HepG2 (cell line): ENCODE measurements around the gene AXIN2. TPM values are rescaled to one million over a fixed set of nuclear protein-coding genes. Genes with fewer than 3 reads are reported as not detected.

ENCODE experiments used
- CREB1 ChIP-seq, 2 experiments: fragments of 450-650 bp in 1 of 2; IDR thresholded peaks; 2 replicates each; pipeline ENCODE4 v1.6.1; 2016 to 2017; ENCODE audit warnings: control low read depth in 1 of 2, mild to moderate bottlenecking in 1 of 2, missing compliant biosample characterization in 1 of 2, missing genetic modification characterization in 1 of 2
- CREBL2 ChIP-seq: sonication (generic); formaldehyde crosslinking; IDR thresholded peaks from 2 replicates; pipeline ENCODE4 v1.8.1; 2023; ENCODE audit warnings: missing genetic modification reagents, mild to moderate bottlenecking, borderline replicate concordance
- DZIP1 ChIP-seq: sonication (generic); formaldehyde crosslinking; IDR thresholded peaks from 2 replicates; pipeline ENCODE4 v1.5.0; 2020; ENCODE audit warnings: mild to moderate bottlenecking, missing genetic modification reagents
- GLI4 ChIP-seq: sonication (generic); formaldehyde crosslinking; IDR thresholded peaks from 2 replicates; pipeline ENCODE4 v1.5.1; 2020; ENCODE audit warnings: missing genetic modification reagents, mild to moderate bottlenecking, moderate library complexity, borderline replicate concordance
- HDAC1 ChIP-seq: sonication (generic); formaldehyde crosslinking; IDR thresholded peaks from 2 replicates; pipeline ENCODE4 v1.5.1; 2020; ENCODE audit warnings: mild to moderate bottlenecking, missing genetic modification reagents
- HES4 ChIP-seq: sonication (generic); formaldehyde crosslinking; IDR thresholded peaks from 2 replicates; pipeline ENCODE4 v1.9.0; 2021; ENCODE audit warnings: mild to moderate bottlenecking, missing genetic modification reagents, borderline replicate concordance
- HMGA1 ChIP-seq: sonication (generic); formaldehyde crosslinking; conservative IDR thresholded peaks from 2 replicates; pipeline ENCODE4 v1.4.0; 2020; ENCODE audit warnings: missing genetic modification reagents
- ISL2 ChIP-seq: sonication (generic); formaldehyde crosslinking; IDR thresholded peaks from 2 replicates; pipeline ENCODE4 v1.5.0; 2020; ENCODE audit warnings: missing genetic modification reagents
- MBD4 ChIP-seq: IDR thresholded peaks from 2 replicates; pipeline ENCODE4 v1.6.1; 2012; ENCODE audit warnings: low read length, inconsistent platforms, borderline replicate concordance
- NKX3-1 ChIP-seq: sonication (generic); formaldehyde crosslinking; IDR thresholded peaks from 2 replicates; pipeline ENCODE4 v1.5.0; 2020; ENCODE audit warnings: missing genetic modification reagents
- PHB2 ChIP-seq: fragments of 450-650 bp; IDR thresholded peaks from 2 replicates; pipeline ENCODE4 v1.6.1; 2018; ENCODE audit not compliant: partially characterized antibody
- PHF20 ChIP-seq: sonication (generic); formaldehyde crosslinking; IDR thresholded peaks from 2 replicates; pipeline ENCODE4 v1.5.0; 2020; ENCODE audit warnings: mild to moderate bottlenecking, missing genetic modification reagents
- POLR2G ChIP-seq: fragments of 200-400 bp; formaldehyde crosslinking; IDR thresholded peaks from 2 replicates; pipeline ENCODE4 v1.6.1; 2018; ENCODE audit warnings: mild to moderate bottlenecking, low read depth, low read length, moderate library complexity
- RAD51 ChIP-seq: fragments of 450-650 bp; IDR thresholded peaks from 2 replicates; pipeline ENCODE4 v1.6.1; 2016; ENCODE audit warnings: borderline replicate concordance
- SRF ChIP-seq: IDR thresholded peaks from 2 replicates; pipeline ENCODE4 v1.6.1; 2011; ENCODE audit warnings: mild to moderate bottlenecking, low read depth, low read length, moderate library complexity
- ZBTB20 ChIP-seq: sonication (generic); formaldehyde crosslinking; IDR thresholded peaks from 2 replicates; pipeline ENCODE4 v1.8.1; 2023; ENCODE audit warnings: missing genetic modification reagents, low read depth, mild to moderate bottlenecking, borderline replicate concordance
- ZBTB7A ChIP-seq: sonication (generic); formaldehyde crosslinking; IDR thresholded peaks from 2 replicates; pipeline ENCODE4 v1.8.0; 2022; ENCODE audit warnings: mild to moderate bottlenecking, missing genetic modification reagents
- ZFP37 ChIP-seq: sonication (generic); formaldehyde crosslinking; IDR thresholded peaks from 2 replicates; pipeline ENCODE4 v1.4.0; 2020; ENCODE audit warnings: missing genetic modification reagents, borderline replicate concordance
- ZNF260 ChIP-seq: sonication (generic); formaldehyde crosslinking; IDR thresholded peaks from 2 replicates; pipeline ENCODE4 v1.4.0; 2020; ENCODE audit warnings: missing genetic modification reagents, low read depth, mild to moderate bottlenecking, borderline replicate concordance
- ZNF337 ChIP-seq: sonication (generic); formaldehyde crosslinking; IDR thresholded peaks from 2 replicates; pipeline ENCODE4 v1.5.1; 2020; ENCODE audit warnings: missing genetic modification reagents, low read depth, mild to moderate bottlenecking, borderline replicate concordance
- ZNF512 ChIP-seq: sonication (generic); formaldehyde crosslinking; IDR thresholded peaks from 2 replicates; pipeline ENCODE4 v1.4.0; 2020; ENCODE audit warnings: mild to moderate bottlenecking, missing genetic modification reagents
- polyA plus RNA-seq, 8 experiments: library from polyadenylated mRNA; depleted of rRNA in 3 of 8; stranded (reverse) in 7 of 8; unstranded in 1 of 8; fragments of >200 nt; fragmentation: Illumina TruSeq in 4 of 8; extraction: Trizol in 4 of 8; gene quantifications; 2 replicates each; pipeline versions ENCODE4 v1.2.1 to v1.2.3, GENCODE V29; 2011 to 2016; ENCODE audit warnings: low read depth in 4 of 8, missing spikeins in 1 of 8, mixed read lengths in 1 of 8; ENCODE audit not compliant: insufficient read depth in 1 of 8
- total RNA-seq, 5 experiments: library from RNA; depleted of rRNA; stranded (reverse); fragments of >200 nt; fragmentation: Illumina TruSeq; extraction: Trizol; gene quantifications; 2 replicates each; pipeline ENCODE4 v1.2.3, GENCODE V29; 2016; ENCODE audit warnings: low read depth in 1 of 5
- TF ChIP-seq, protein P1 (sequence below): sonication (generic); formaldehyde crosslinking; IDR thresholded peaks from 2 replicates; pipeline ENCODE4 v1.5.0; 2020; ENCODE audit warnings: mild to moderate bottlenecking, missing genetic modification reagents, borderline replicate concordance
- TF ChIP-seq, protein P2 (sequence below): sonication (generic); formaldehyde crosslinking; IDR thresholded peaks from 2 replicates; pipeline ENCODE4 v1.4.0; 2020; ENCODE audit warnings: missing genetic modification reagents

AXIN2 gene
- total and polyA plus RNA-seq, 2 of the 13 experiments (the other 11 are each of a cell fraction or from before 2014, with no cell fraction given) = 58.6 to 63.4 TPM

GRCh38 chr17:65547253-65547670, 14.2 kb downstream of the AXIN2 start (continued):
- 0 out of 2 replicates have a peak, but pooled peaks have one; percentile 15 for TF ChIP-seq ZBTB20 (CRISPR knock-in tag)
- TF ChIP-seq, protein P1, sequence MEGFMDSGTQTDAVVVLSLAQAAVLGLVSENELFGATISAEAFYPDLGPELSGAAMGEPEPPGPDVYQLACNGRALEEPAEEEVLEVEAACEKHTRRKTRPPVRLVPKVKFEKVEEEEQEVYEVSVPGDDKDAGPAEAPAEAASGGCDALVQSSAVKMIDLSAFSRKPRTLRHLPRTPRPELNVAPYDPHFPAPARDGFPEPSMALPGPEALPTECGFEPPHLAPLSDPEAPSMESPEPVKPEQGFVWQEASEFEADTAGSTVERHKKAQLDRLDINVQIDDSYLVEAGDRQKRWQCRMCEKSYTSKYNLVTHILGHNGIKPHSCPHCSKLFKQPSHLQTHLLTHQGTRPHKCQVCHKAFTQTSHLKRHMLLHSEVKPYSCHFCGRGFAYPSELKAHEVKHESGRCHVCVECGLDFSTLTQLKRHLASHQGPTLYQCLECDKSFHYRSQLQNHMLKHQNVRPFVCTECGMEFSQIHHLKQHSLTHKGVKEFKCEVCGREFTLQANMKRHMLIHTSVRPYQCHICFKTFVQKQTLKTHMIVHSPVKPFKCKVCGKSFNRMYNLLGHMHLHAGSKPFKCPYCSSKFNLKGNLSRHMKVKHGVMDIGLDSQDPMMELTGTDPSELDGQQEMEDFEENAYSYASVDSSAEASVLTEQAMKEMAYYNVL (CRISPR knock-in tag) = peak; percentile 46; the same call in 1 of the 2 replicates
- TF ChIP-seq DZIP1 (CRISPR knock-in tag) = no peak
- TF ChIP-seq HDAC1 (CRISPR knock-in tag) = 0 out of 2 replicates have a peak, but pooled peaks have one; percentile 53
- no peak for TF ChIP-seq NKX3-1 (CRISPR knock-in tag)
- TF ChIP-seq CREBL2 (CRISPR knock-in tag) = no peak
- no peak for TF ChIP-seq PHB2
- TF ChIP-seq ISL2 = 0 out of 2 replicates have a peak, but pooled peaks have one; percentile 13
- TF ChIP-seq RAD51 = no peak
- TF ChIP-seq HES4 (CRISPR knock-in tag) = no peak
- no peak for TF ChIP-seq CREB1 (IDR thresholded peaks at IDR 0.05)
- TF ChIP-seq CREB1 (CRISPR knock-in tag; IDR thresholded peaks at IDR 0.05) = no peak
- 0 out of 2 replicates have a peak, but pooled peaks have one; percentile 50 for TF ChIP-seq ZFP37 (CRISPR knock-in tag)
- no peak for TF ChIP-seq MBD4
- no peak for TF ChIP-seq GLI4 (CRISPR knock-in tag)
- no peak for TF ChIP-seq ZNF260 (CRISPR knock-in tag)
- no peak for TF ChIP-seq ZNF337 (CRISPR knock-in tag)
- TF ChIP-seq SRF = no peak
- TF ChIP-seq ZNF512 = no peak
- no peak for TF ChIP-seq HMGA1
- TF ChIP-seq POLR2G = peak; percentile 37; the same call in 1 of the 2 replicates
- TF ChIP-seq ZBTB7A (CRISPR knock-in tag) = no peak
- TF ChIP-seq PHF20 (CRISPR knock-in tag) = no peak
- TF ChIP-seq, protein P2, sequence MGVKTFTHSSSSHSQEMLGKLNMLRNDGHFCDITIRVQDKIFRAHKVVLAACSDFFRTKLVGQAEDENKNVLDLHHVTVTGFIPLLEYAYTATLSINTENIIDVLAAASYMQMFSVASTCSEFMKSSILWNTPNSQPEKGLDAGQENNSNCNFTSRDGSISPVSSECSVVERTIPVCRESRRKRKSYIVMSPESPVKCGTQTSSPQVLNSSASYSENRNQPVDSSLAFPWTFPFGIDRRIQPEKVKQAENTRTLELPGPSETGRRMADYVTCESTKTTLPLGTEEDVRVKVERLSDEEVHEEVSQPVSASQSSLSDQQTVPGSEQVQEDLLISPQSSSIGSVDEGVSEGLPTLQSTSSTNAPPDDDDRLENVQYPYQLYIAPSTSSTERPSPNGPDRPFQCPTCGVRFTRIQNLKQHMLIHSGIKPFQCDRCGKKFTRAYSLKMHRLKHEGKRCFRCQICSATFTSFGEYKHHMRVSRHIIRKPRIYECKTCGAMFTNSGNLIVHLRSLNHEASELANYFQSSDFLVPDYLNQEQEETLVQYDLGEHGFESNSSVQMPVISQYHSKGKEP (CRISPR knock-in tag) = no peak
